HepG2 (cell line): ENCODE measurements around the gene STAP2. TPM values are rescaled to one million over a fixed set of nuclear protein-coding genes. Genes with fewer than 3 reads are reported as not detected.
A peak's percentile ranks its signal among the peaks of the same experiment; 100 is the strongest.

Experiments used
- AGO2 ChIP-seq: fragments of 200-400 bp; formaldehyde crosslinking; optimal IDR thresholded peaks from 2 replicates; pipeline ENCODE3; 2017; ENCODE audit warnings: mild to moderate bottlenecking, low read depth, low read length, moderate library complexity
- AHDC1 ChIP-seq: sonication (generic); formaldehyde crosslinking; IDR thresholded peaks from 2 replicates; pipeline ENCODE4 v1.5.1; 2020; ENCODE audit warnings: mild to moderate bottlenecking, missing genetic modification reagents, borderline replicate concordance
- ATRX ChIP-seq: sonication (generic); formaldehyde crosslinking; IDR thresholded peaks from 2 replicates; pipeline ENCODE4 v1.4.0; 2020; ENCODE audit warnings: missing genetic modification reagents, borderline replicate concordance
- BHLHE40 ChIP-seq: IDR thresholded peaks from 2 replicates; pipeline ENCODE4 v1.6.1; 2011; ENCODE audit warnings: low read length, improper control_type of control experiment
- ETV5 ChIP-seq: IDR thresholded peaks from 2 replicates; pipeline ENCODE4 v1.6.1; 2018; ENCODE audit warnings: missing biosample characterization, missing genetic modification reagents, inconsistent platforms, borderline replicate concordance
- HIVEP1 ChIP-seq: sonication (generic); formaldehyde crosslinking; IDR thresholded peaks from 2 replicates; pipeline ENCODE4 v1.4.0; 2020; ENCODE audit warnings: mild to moderate bottlenecking, missing genetic modification reagents
- HOXA9 ChIP-seq: sonication (generic); formaldehyde crosslinking; IDR thresholded peaks from 2 replicates; pipeline ENCODE4 v1.8.1; 2022; ENCODE audit warnings: missing genetic modification reagents, mild to moderate bottlenecking, moderate library complexity, borderline replicate concordance
- KAT8 ChIP-seq: IDR thresholded peaks from 2 replicates; pipeline ENCODE4 v1.6.1; 2016; ENCODE audit warnings: missing genetic modification reagents, missing compliant biosample characterization
- MAFG ChIP-seq: sonication (generic); formaldehyde crosslinking; IDR thresholded peaks from 2 replicates; pipeline ENCODE4 v1.5.1; 2020; ENCODE audit warnings: mild to moderate bottlenecking, missing genetic modification reagents
- MYPOP ChIP-seq: sonication (generic); formaldehyde crosslinking; IDR thresholded peaks from 2 replicates; pipeline ENCODE4 v1.8.1; 2023; ENCODE audit warnings: mild to moderate bottlenecking, moderate library complexity, missing genetic modification reagents
- YEATS2 ChIP-seq: sonication (generic); formaldehyde crosslinking; IDR thresholded peaks from 2 replicates; pipeline ENCODE4 v1.4.0; 2020; ENCODE audit warnings: missing genetic modification reagents, borderline replicate concordance
- ZBTB20 ChIP-seq: sonication (generic); formaldehyde crosslinking; IDR thresholded peaks from 2 replicates; pipeline ENCODE4 v1.8.1; 2023; ENCODE audit warnings: missing genetic modification reagents, low read depth, mild to moderate bottlenecking, borderline replicate concordance
- ZFP1 ChIP-seq: IDR thresholded peaks from 2 replicates; pipeline ENCODE4 v1.6.1; 2016
- ZFP36L1 ChIP-seq: sonication (generic); formaldehyde crosslinking; IDR thresholded peaks from 2 replicates; pipeline ENCODE4 v1.8.0; 2022; ENCODE audit warnings: mild to moderate bottlenecking, missing genetic modification reagents, moderate library complexity
- ZNF12 ChIP-seq: sonication (generic); formaldehyde crosslinking; IDR thresholded peaks from 2 replicates; pipeline ENCODE4 v1.5.0; 2020; ENCODE audit warnings: missing genetic modification reagents
- ZNF275 ChIP-seq: sonication (generic); formaldehyde crosslinking; IDR thresholded peaks from 2 replicates; pipeline ENCODE4 v1.8.0; 2022; ENCODE audit warnings: missing genetic modification reagents, mild to moderate bottlenecking, inconsistent platforms, borderline replicate concordance
- ZNF276 ChIP-seq: sonication (generic); formaldehyde crosslinking; IDR thresholded peaks from 2 replicates; pipeline ENCODE4 v1.4.0; 2020; ENCODE audit warnings: mild to moderate bottlenecking, low read depth, missing genetic modification reagents
- ZNF446 ChIP-seq: sonication (generic); formaldehyde crosslinking; IDR thresholded peaks from 2 replicates; pipeline ENCODE4 v1.5.0; 2020; ENCODE audit warnings: mild to moderate bottlenecking, missing genetic modification reagents
- ZNF724P ChIP-seq: sonication (generic); formaldehyde crosslinking; IDR thresholded peaks from 2 replicates; pipeline ENCODE4 v1.8.0; 2022; ENCODE audit warnings: missing genetic modification reagents, borderline replicate concordance
- ZSCAN30 ChIP-seq: sonication (generic); formaldehyde crosslinking; IDR thresholded peaks from 2 replicates; pipeline ENCODE4 v1.5.0; 2020; ENCODE audit warnings: mild to moderate bottlenecking, missing genetic modification reagents
- polyA plus RNA-seq, 8 experiments: library from polyadenylated mRNA; depleted of rRNA in 3 of 8; stranded (reverse) in 7 of 8; unstranded in 1 of 8; fragments of >200 nt; fragmentation: Illumina TruSeq in 4 of 8; extraction: Trizol in 4 of 8; gene quantifications; 2 replicates each; pipeline versions ENCODE4 v1.2.1 to v1.2.3, GENCODE V29; 2011 to 2016; ENCODE audit warnings: low read depth in 4 of 8, missing spikeins in 1 of 8, mixed read lengths in 1 of 8; ENCODE audit not compliant: insufficient read depth in 1 of 8
- total RNA-seq, 5 experiments: library from RNA; depleted of rRNA; stranded (reverse); fragments of >200 nt; fragmentation: Illumina TruSeq; extraction: Trizol; gene quantifications; 2 replicates each; pipeline ENCODE4 v1.2.3, GENCODE V29; 2016; ENCODE audit warnings: low read depth in 1 of 5

Gene STAP2
- total and polyA plus RNA-seq, 2 of the 13 experiments (the other 11 are each of a cell fraction or from before 2014, with no cell fraction given): 39.0 to 43.7 TPM

GRCh38 chr19:4342615-4343369 lies 4.2 kb upstream of the STAP2 start (continued):
- TF ChIP-seq ZNF12 (CRISPR knock-in tag): no peak; the same call in 1 of the 2 replicates
- peak; percentile 48; the same call in 1 of the 2 replicates for TF ChIP-seq ETV5
- peak; percentile 17; the same call in 1 of the 2 replicates for TF ChIP-seq HIVEP1 (CRISPR knock-in tag)
- TF ChIP-seq ZNF724P (CRISPR knock-in tag): no peak
- TF ChIP-seq ZSCAN30: no peak; the same call in 1 of the 2 replicates
- peak; percentile 74 for TF ChIP-seq ZFP36L1 (CRISPR knock-in tag)
- no peak for TF ChIP-seq ZNF276 (CRISPR knock-in tag)
- no peak for TF ChIP-seq AGO2
- TF ChIP-seq ZFP1 (CRISPR knock-in tag): peak; percentile 68; the same call in 1 of the 2 replicates
- 0 out of 2 replicates have a peak, but pooled peaks have one; percentile 37 for TF ChIP-seq ATRX (CRISPR knock-in tag)
- TF ChIP-seq ZNF446 (CRISPR knock-in tag): no peak
- no peak for TF ChIP-seq BHLHE40
- TF ChIP-seq ZNF275 (CRISPR knock-in tag): no peak
- 0 out of 2 replicates have a peak, but pooled peaks have one; percentile 11 for TF ChIP-seq ZBTB20 (CRISPR knock-in tag)
- TF ChIP-seq YEATS2 (CRISPR knock-in tag): 0 out of 2 replicates have a peak, but pooled peaks have one; percentile 35
- TF ChIP-seq HOXA9 (CRISPR knock-in tag): no peak
- TF ChIP-seq KAT8 (CRISPR knock-in tag): peak; percentile 89
- TF ChIP-seq AHDC1 (CRISPR knock-in tag): no peak; the same call in 1 of the 2 replicates
- peak; percentile 43; the same call in 1 of the 2 replicates for TF ChIP-seq MYPOP
- TF ChIP-seq MAFG: no peak
